ENCODE results near the gene LYPD6. TPM values are rescaled to one million over a fixed set of nuclear protein-coding genes. Genes with fewer than 3 reads are reported as not detected.

The LYPD6 gene, protein sequence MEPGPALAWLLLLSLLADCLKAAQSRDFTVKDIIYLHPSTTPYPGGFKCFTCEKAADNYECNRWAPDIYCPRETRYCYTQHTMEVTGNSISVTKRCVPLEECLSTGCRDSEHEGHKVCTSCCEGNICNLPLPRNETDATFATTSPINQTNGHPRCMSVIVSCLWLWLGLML
- not detected in 2 replicates for total RNA-seq (2011; cell fraction: chromatin; rRNA removed; ENCODE audit: low replicate concordance)
- total RNA-seq (2011; cell fraction: nucleolus; rRNA removed) = not detected in 2 replicates
- total RNA-seq (2011; cell fraction: nucleoplasm; rRNA removed) = not detected in 2 replicates
- total RNA-seq (2014; rRNA removed) (not detected in 2 replicates), total RNA-seq (2014; rRNA removed; fragmentation: Illumina TruSeq; extraction: Trizol) (not detected in 2 replicates), total RNA-seq (2015; rRNA removed; fragmentation: Illumina TruSeq; extraction: Trizol) (not detected in 2 replicates), total RNA-seq (2021) (not detected in 2 replicates), polyA plus RNA-seq (2011; rRNA removed) (not detected in 2 replicates), polyA plus RNA-seq (2014; fragmentation: Illumina TruSeq; extraction: Trizol) (not detected in 2 replicates), polyA plus RNA-seq (2014; fragmentation: Nextera tagmentation; extraction: Ambion mirVana) (not detected), polyA plus RNA-seq (2014; rRNA removed) (not detected in 2 replicates), polyA minus RNA-seq (2011; rRNA and poly(A)+ RNA removed) (not detected in 2 replicates), Bru-seq, nascent RNA (percentile 2 among the genes with signal in this experiment), BruChase-seq, experiment 1, labeled RNA remaining after a 2-hour chase (percentile 4 among the genes with signal in this experiment), BruChase-seq, experiment 2, labeled RNA remaining after a 6-hour chase (percentile 2 among the genes with signal in this experiment)
- not detected in 2 replicates for polyA plus RNA-seq (2011; cell fraction: cytosol; rRNA removed)
- polyA plus RNA-seq (2011; cell fraction: nucleus; rRNA removed) = not detected in 2 replicates
- polyA plus RNA-seq (2012) = not detected in 2 replicates
- polyA minus RNA-seq (2011; cell fraction: cytosol; rRNA and poly(A)+ RNA removed) = not detected in 2 replicates
- polyA minus RNA-seq (2011; cell fraction: nucleus; rRNA and poly(A)+ RNA removed) = not detected in 2 replicates
- long read RNA-seq, experiment 1 = 0 reads
- long read RNA-seq, experiment 2 = 0 reads
- long read RNA-seq, experiment 3 = 0 reads

DNA sequence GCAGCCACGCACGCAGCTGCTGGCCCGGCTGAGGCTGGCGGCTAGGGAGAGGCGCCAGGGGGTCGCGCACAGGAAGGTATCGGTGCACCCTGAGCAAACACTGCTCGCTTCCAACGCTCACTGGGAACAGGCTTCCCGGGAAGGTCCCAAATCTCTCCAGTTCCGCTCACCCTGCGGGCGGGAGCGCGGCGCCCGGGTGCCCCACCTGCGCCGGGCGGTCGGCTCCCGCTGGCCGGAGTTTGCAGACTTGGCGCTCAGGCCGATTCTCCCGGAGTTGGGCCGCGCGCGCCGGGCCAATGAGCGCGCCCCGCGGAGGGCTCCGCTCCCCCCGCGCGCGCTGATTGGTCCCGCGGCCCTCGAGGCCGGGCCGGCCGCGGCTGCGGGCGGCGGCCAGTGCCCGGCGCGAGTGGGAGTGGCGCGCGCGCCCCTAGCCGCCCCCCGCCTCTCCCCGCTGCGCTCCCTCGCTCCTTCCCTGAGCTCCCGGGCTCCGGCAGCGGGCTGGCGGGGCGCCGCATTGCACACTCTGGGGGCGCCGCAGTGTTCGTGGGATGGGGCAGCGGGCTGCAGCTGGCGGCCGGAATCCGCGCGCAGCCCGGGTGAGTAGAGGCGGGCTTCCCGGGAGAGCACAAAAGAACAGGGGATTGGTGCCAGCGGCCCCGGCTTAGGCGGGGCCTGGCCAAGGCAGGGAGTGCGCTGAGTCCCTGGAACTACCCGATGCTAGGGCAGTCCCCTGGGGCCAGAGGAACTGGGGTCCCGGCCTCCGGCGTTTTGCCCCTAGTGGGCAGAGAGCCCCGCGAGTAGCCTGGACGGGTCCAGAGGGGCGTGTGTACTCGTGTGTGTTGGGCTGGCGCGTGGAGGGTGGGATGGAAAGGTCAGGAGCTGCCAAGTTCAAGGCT lies at the start of gene LYPD6:
LYPD6 (plus strand) TSS at position 461 of the 896 bp plus-strand sequence. CDS start 107,122 bp downstream, outside the sequence.
- H3K4me3 ChIP-seq = no peak within 1 kb of the TSS
- no peaks in the 10 kb centered on the region for H3K9me1 ChIP-seq (ENCODE audit: control insufficient read depth, insufficient read depth, low read length)
- in situ Hi-C loops (cut with MboI) = no loop called here
- H3K9ac ChIP-seq (ENCODE audit: insufficient read depth in 1 of 2, low read depth in 2 of 2, low read length in 2 of 2) = no peak within 1 kb of the TSS
- H3K27me3 ChIP-seq (ENCODE audit: control insufficient read depth in 2 of 2, insufficient read depth in 2 of 2, low read length in 2 of 2) = peaks cover 0 to 16% of the 10 kb centered on the region in 2 experiments; a peak in 2 of 5 replicates
- ChIA-PET CTCF (ENCODE audit: low intra/inter-chr PET ratio) (interaction anchor here (0.6 kb wide), 1 partner anchor 1455 kb away, joined by 8 read pairs; no protein-coding TSS in a partner anchor), POLR2A (no interaction called here)
- BruUV-seq (replicated peaks) = no TSS peak
- no peak for DNase-seq (ENCODE audit: extremely low read depth in 1 of 4, low spot score in 3 of 4)
- no peak for FAIRE-seq
- no peak within 1 kb of the TSS for H2AFZ ChIP-seq (ENCODE audit: low read depth, low read length)
- no peaks in the 10 kb centered on the region for H3K36me3 ChIP-seq (ENCODE audit: control insufficient read depth, insufficient read depth, low read length)
- no peak within 1 kb of the TSS for H3K27ac ChIP-seq (ENCODE audit: extremely low read depth, low read depth, low read length)
- no peak; the same call in none of the 3 replicates for ATAC-seq
- no peaks in the 10 kb centered on the region for H4K20me1 ChIP-seq (replicated peaks; ENCODE audit: control insufficient read depth, insufficient read depth, low read length)
- no peaks in the 10 kb centered on the region for H3K9me3 ChIP-seq (replicated peaks; ENCODE audit: control insufficient read depth, insufficient read depth, low read depth, low read length)
- 30% methylated on average over 81 of the region's 96 CpGs for WGBS (ENCODE audit: insufficient coverage, low coverage, missing lambda C conversion rate)
- no peak within 1 kb of the TSS for H3K4me2 ChIP-seq (ENCODE audit: insufficient read depth, low read length)
- intact Hi-C loops (cut with micrococcal nuclease) = no loop called here
- H3K79me2 ChIP-seq (ENCODE audit: control insufficient read depth, insufficient read depth, low read length) = no peaks in the 10 kb centered on the region
- H3K4me1 ChIP-seq (replicated peaks in 1 of 2; ENCODE audit: control insufficient read depth in 2 of 2, insufficient read depth in 2 of 2, low read length in 2 of 2) = peaks cover 0 to 4% of the 10 kb centered on the region in 2 experiments; a peak in 1 of 5 replicates
- TF ChIP-seq PPARD (CRISPR knock-in tag; IDR thresholded peaks at IDR 0.05) (no peak), E2F1 (CRISPR knock-in tag; IDR thresholded peaks at IDR 0.05) (no peak), POLR3G (IDR thresholded peaks at IDR 0.05; ENCODE audit: extremely low read depth, insufficient read length, insufficient replicate concordance) (no peak), CBFA2T3 (IDR thresholded peaks at IDR 0.05) (no peak), ZNF41 (CRISPR knock-in tag; conservative IDR thresholded peaks at IDR 0.05) (no peak), USF1 (CRISPR knock-in tag; IDR thresholded peaks at IDR 0.05) (no peak), ZNF146 (CRISPR knock-in tag; IDR thresholded peaks at IDR 0.05; ENCODE audit: unreplicated experiment) (no peak), ZNF644 (tag; IDR thresholded peaks at IDR 0.05; ENCODE audit: low read depth) (no peak), ZNF561 (CRISPR knock-in tag; conservative IDR thresholded peaks at IDR 0.05) (no peak), PURB (CRISPR knock-in tag; IDR thresholded peaks at IDR 0.05; ENCODE audit: low read depth) (no peak), RUNX1 (IDR thresholded peaks at IDR 0.05; ENCODE audit: low read depth) (no peak), ZNF717 (CRISPR knock-in tag; IDR thresholded peaks at IDR 0.05) (no peak), SRSF3 (IDR thresholded peaks at IDR 0.05; ENCODE audit: insufficient read depth, low read length) (no peak), STAT5A (IDR thresholded peaks at IDR 0.05; ENCODE audit: borderline replicate concordance, low read length) (no peak), ATF2 (CRISPR knock-in tag; IDR thresholded peaks at IDR 0.05) (no peak)
